ENCODE measurements around the gene GREM2. TPM values are rescaled to one million over a fixed set of nuclear protein-coding genes. Genes with fewer than 3 reads are reported as not detected.

The GREM2 gene
- total RNA-seq, 1 donor from 2014 or later = 1.2 TPM

DNA sequence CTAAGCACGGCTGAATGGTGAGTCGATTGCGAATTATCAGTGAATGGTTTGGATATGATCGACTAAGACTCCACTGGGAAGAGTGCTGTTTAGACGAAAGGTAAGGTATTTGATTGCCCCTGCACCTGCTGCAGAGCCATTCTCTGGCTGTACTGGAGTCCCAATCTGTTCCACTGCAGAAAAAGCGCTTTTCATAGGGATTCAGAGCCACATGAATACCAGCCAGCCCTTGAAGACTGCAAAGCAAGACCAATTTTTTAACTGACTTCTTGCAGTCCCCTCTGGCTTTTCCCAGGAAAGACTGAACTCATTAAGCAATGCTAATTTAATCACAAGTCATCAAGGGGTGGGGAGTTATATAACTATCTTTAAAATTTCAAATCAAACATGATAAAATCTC, 1.3 kb downstream of the GREM2 start:
- intact Hi-C loops (cut with DNase I) = no loop called here

DNA sequence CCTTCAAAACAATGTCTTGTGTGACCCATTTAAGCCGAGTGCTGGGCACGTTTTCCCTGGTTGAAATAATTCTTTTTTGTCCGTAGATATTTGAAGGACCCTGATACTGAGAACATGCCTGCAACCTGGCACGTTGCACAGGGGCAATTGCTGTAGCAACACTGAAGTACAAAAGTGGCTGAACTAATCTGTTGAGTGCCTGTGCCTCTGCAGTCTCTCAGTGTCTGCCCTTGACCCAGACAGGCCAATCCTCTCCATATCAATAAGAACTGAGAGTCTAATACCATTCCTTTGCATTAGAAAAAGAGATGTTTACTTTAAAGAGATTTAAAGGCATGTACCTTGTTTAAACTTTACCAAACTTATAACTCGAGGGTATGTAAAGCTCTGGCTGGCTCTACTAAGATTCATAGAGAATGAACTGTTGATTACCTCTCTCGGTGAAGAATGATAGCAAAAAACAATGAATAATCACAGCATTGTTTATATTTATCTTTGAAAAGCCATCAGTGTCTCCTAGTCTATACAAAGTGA, 2.4 kb downstream of the GREM2 start:
- no peak for DNase-seq (ENCODE audit: extremely low spot score in 2 of 2)
- intact Hi-C loops (cut with DNase I) = no loop called here
- H3K36me3 ChIP-seq = no peaks in the 10 kb centered on the region
- H3K27ac ChIP-seq = no peak overlapping the region
- H3K4me3 ChIP-seq = no peak overlapping the region
- no peaks in the 10 kb centered on the region for H3K9me3 ChIP-seq
- no peaks in the 10 kb centered on the region for H3K4me1 ChIP-seq
- TF ChIP-seq POLR2AphosphoS5 (IDR thresholded peaks at IDR 0.05; ENCODE audit: insufficient read depth in 1 of 2, low read depth in 1 of 2) (no peak), POLR2A (IDR thresholded peaks at IDR 0.05) (no peak)
- TF ChIP-seq, protein P1, sequence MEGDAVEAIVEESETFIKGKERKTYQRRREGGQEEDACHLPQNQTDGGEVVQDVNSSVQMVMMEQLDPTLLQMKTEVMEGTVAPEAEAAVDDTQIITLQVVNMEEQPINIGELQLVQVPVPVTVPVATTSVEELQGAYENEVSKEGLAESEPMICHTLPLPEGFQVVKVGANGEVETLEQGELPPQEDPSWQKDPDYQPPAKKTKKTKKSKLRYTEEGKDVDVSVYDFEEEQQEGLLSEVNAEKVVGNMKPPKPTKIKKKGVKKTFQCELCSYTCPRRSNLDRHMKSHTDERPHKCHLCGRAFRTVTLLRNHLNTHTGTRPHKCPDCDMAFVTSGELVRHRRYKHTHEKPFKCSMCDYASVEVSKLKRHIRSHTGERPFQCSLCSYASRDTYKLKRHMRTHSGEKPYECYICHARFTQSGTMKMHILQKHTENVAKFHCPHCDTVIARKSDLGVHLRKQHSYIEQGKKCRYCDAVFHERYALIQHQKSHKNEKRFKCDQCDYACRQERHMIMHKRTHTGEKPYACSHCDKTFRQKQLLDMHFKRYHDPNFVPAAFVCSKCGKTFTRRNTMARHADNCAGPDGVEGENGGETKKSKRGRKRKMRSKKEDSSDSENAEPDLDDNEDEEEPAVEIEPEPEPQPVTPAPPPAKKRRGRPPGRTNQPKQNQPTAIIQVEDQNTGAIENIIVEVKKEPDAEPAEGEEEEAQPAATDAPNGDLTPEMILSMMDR (IDR thresholded peaks at IDR 0.05) = no peak
- H3K27me3 ChIP-seq = no peaks in the 10 kb centered on the region

More for the DNA sequence above, 1.3 kb downstream of the GREM2 start:
- DNase-seq (ENCODE audit: extremely low spot score in 2 of 2) = no peak
- Histone ChIP-seq H3K27ac (no peak overlapping the region), H3K9me3 (no peaks in the 10 kb centered on the region), H3K27me3 (no peaks in the 10 kb centered on the region), H3K4me3 (no peak overlapping the region), H3K4me1 (no peaks in the 10 kb centered on the region), H3K36me3 (no peaks in the 10 kb centered on the region)
- TF ChIP-seq, protein P1 (IDR thresholded peaks at IDR 0.05) = no peak
- TF ChIP-seq POLR2A (IDR thresholded peaks at IDR 0.05) (no peak), POLR2AphosphoS5 (IDR thresholded peaks at IDR 0.05; ENCODE audit: insufficient read depth in 1 of 2, low read depth in 1 of 2) (no peak)

DNA sequence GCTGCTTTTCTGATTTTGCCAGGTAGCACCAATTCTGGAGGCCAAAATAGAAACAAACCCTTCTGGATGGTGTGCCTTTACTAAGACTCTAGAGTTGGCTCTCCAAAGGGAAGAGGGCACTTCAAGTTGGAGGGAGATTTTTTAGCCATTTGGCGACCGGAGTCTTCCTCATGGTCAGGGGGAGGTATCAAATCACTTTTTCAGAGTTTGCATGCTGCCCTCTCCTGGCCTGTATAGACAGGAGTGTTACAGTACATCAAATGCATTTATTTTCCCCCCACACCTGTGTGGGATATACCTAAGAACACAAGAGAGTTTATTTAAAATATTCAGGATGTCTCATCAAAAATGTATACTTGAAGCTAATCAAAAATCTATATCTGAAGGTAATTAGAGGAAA, 3.2 kb downstream of the GREM2 start:
- H3K4me1 ChIP-seq = no peaks in the 10 kb centered on the region
- intact Hi-C loops (cut with DNase I) = no loop called here
- no peaks in the 10 kb centered on the region for H3K27me3 ChIP-seq
- H3K9me3 ChIP-seq = no peaks in the 10 kb centered on the region
- no peak overlapping the region for H3K4me3 ChIP-seq
- H3K36me3 ChIP-seq = no peaks in the 10 kb centered on the region
- no peak for TF ChIP-seq POLR2AphosphoS5 (IDR thresholded peaks at IDR 0.05; ENCODE audit: insufficient read depth in 1 of 2, low read depth in 1 of 2)
- TF ChIP-seq, protein P1 (IDR thresholded peaks at IDR 0.05) = no peak
- no peak for TF ChIP-seq POLR2A (IDR thresholded peaks at IDR 0.05)
- no peak overlapping the region for H3K27ac ChIP-seq
- no peak for DNase-seq (ENCODE audit: extremely low spot score in 2 of 2)

DNA sequence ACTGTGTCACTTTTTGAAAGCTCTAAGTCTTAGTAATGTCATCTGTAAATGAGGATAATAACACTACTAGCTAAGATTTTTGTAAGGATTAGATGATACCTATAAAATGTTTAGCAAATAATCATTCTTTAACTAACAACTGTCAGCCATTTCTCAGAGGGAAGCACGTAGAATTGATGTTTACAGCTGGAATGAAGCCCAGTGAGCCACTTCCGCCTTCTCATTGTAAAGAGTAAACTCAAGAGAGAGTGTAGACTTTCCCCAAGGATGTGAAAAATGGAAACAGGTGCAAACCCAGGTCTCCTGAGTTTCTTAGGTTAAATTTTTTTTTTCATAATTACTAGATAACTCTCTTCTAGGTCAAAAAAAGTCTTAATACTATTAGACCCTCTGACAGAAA, 4.9 kb downstream of the GREM2 start:
- no peaks in the 10 kb centered on the region for H3K36me3 ChIP-seq
- intact Hi-C loops (cut with DNase I) = no loop called here
- TF ChIP-seq POLR2A (IDR thresholded peaks at IDR 0.05) (no peak), POLR2AphosphoS5 (IDR thresholded peaks at IDR 0.05; ENCODE audit: insufficient read depth in 1 of 2, low read depth in 1 of 2) (no peak)
- TF ChIP-seq, protein P1 (IDR thresholded peaks at IDR 0.05) = no peak
- no peaks in the 10 kb centered on the region for H3K9me3 ChIP-seq
- H3K4me3 ChIP-seq = no peak overlapping the region
- H3K27ac ChIP-seq = no peak overlapping the region
- H3K4me1 ChIP-seq = no peaks in the 10 kb centered on the region
- H3K27me3 ChIP-seq = no peaks in the 10 kb centered on the region
- no peak for DNase-seq (ENCODE audit: extremely low spot score in 2 of 2)

DNA sequence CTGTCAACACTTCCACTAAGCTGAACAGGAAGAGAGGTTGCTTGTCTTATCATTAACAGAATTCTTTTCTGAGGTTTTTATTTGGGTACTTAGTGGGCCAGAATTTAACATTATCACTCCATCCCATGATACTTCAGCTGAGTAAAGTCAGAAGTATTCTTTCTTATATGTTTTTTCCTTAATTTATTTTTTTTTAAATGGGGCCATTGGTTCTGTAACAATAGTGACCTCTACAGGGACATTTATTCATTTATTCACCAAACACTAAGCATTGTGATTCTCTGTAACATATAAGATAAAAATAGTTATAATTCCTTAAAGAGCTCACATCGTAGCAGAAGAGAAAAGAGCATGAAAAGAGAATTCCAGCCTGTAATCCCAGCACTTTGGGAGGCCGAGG, 9.8 kb downstream of the GREM2 start:
- Histone ChIP-seq H3K4me1 (no peaks in the 10 kb centered on the region), H3K36me3 (no peaks in the 10 kb centered on the region), H3K4me3 (no peak overlapping the region), H3K9me3 (no peaks in the 10 kb centered on the region), H3K27ac (no peak overlapping the region), H3K27me3 (no peaks in the 10 kb centered on the region)
- intact Hi-C loops (cut with DNase I) = no loop called here
- no peak for TF ChIP-seq POLR2AphosphoS5 (IDR thresholded peaks at IDR 0.05; ENCODE audit: insufficient read depth in 1 of 2, low read depth in 1 of 2)
- TF ChIP-seq, protein P1 (IDR thresholded peaks at IDR 0.05) = no peak
- TF ChIP-seq POLR2A (IDR thresholded peaks at IDR 0.05) = no peak
- DNase-seq (ENCODE audit: extremely low spot score in 2 of 2) = no peak
